NCI-H2081 treated with DMSO at 0.1 percent for 48 hours (cell line): ENCODE measurements around the gene GPC4.
"Not testable (repeated sequence)": the region's sequence is repeated elsewhere in the genome, so short reads cannot be mapped to it uniquely, and the experiment has no call there.

ENCODE experiments used
- DNase-seq: peaks from one replicate; lab custom pipeline; 2025; lab: John Stamatoyannopoulos, UW

GPC4 gene

DNA sequence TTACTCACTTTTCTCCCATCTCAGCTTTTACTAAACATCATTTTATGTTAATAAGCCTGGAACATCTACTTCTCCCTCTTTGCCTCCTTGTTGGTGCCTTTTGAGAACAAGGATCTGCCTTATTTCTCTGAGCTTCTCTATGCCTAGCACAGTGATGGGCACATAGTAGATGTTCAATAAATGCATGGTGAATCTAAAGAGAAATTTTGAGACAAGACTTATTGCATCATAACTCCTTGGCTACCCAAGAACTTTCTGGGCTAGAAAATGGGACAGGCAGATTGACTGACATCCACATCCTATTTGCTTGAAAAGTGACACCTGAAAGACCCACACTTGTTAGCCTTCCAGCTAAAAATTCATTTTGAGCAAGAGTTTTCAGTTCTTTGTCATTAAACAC is 109.9 kb downstream of the GPC4 start:
- no peak for DNase-seq

- DNase-seq = no peak
These were observed 112.4 kb downstream of the GPC4 start for GRCh38 chrX:133302775-133303445.

- DNase-seq = no peak
These were observed 114.7 kb downstream of the GPC4 start for GRCh38 chrX:133300591-133300990.

- no peak for DNase-seq
These were observed 118.0 kb downstream of the GPC4 start for GRCh38 chrX:133297284-133297683.

DNA sequence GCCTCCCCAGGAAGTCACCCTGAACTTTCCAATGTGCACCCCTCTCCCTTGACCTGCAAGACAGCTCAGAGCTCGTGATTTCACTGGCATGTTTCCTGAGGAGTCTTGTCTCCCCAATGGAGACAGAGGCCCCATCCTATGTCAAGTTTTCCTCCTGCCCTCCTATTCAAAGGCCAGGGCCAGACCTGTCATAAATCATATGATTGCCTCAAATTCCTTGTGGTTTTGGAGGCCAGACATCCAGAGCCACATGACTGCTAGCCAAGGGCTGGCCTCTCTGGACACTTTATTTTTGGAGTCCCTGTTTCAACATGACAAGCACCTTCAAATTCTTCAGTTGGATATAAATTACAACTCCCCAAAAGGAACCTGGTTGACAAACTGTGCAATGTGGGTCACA is 121.2 kb downstream of the GPC4 start:
- no peak for DNase-seq

GRCh38 chrX:133290076-133290475 is 125.2 kb downstream of the GPC4 start:
- no peak for DNase-seq

DNA sequence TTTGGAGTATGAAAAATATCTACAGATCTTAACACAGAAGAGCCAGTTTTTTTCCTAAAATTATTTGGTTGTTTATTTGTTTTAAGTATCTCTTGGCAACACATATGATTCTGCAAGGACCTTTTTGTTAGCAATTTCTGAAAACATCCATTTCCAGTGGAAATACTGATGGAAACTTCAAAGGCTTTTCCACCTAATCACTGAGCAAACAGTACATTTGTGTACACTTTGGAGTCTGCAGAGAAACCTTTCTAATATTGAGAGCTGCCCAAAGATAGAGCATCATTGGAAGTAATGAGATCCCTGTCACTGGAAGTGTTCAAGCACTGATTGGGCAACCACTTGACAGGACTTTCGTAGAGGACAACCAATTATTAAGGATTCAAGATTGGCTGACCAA is 127.4 kb downstream of the GPC4 start:
- no peak for DNase-seq

GRCh38 chrX:133285341-133285740 is 129.9 kb downstream of the GPC4 start:
- no peak for DNase-seq

DNA sequence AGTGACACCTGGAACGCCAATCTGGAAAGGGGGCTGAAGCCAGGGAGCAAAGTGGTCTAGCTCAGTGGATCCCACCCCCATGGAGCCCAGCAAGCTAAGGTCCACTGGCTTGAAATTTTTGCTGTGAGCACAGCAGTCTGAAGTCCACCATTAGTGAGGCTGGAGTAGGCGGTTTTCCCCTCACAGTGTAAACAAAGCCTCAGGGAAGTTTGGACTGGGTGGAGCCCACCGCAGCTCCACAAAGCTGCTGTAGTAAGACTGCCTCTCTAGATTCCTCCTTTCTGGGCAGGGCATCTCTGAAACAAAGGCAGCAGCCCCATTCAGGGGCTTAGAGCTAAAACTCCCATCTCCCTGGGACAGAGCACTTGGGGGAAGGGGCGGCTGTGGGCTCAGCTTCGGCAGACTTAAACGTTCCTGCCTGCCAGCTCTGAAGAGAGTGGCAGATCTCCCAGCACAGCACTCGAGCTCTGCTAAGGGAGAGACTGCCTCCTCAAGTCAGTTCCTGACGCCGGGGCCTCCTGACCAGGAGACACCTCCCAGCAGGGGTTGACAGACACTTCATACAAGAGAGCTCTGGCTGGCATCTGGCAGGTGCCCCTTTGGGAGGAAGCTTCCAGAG is 136.1 kb downstream of the GPC4 start:
- not testable (repeated sequence) for DNase-seq

DNA sequence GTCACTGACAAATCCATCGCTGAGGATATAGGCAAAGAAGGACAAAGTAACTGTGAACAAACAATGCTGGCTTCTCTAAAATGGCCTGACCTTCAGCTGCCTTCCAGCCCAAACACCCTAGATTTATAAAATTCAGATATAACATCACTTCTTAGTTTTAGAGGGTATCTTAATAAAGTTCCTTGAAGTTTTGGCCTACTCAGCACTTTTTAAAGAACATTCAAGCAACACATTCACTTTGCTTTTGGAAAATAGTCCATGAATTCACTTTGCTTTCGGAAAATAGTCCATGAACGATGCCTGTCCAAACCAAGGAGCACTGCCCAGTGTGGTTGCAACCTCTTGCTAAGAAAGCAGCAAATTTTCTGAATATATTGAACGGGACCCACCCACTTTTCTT is 142.1 kb downstream of the GPC4 start:
- no peak for DNase-seq

- no peak for DNase-seq
These were observed 146.1 kb downstream of the GPC4 start for GRCh38 chrX:133269168-133269567.

GRCh38 chrX:133267621-133268020 is 147.7 kb downstream of the GPC4 start:
- no peak for DNase-seq

GRCh38 chrX:133265331-133265730 is 150.0 kb downstream of the GPC4 start:
- DNase-seq = no peak

DNA sequence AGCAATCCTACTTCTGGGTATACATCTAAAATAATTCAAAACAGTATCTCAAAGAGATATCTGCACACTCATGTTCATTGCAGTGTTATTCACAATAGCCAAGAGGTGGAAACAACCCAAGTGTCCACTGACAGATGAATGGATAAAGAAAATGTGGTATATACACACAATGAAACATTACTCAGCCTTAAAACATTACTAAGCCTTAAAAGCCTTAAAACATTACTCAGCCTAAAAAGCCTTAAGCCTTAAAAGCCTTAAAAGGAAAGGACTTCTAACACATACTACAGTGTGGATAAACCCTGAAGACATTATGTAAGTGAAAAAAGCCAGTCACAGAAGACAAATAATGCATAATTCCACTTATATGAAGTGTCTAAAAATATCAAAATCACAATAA is 156.8 kb downstream of the GPC4 start:
- DNase-seq = no peak

DNA sequence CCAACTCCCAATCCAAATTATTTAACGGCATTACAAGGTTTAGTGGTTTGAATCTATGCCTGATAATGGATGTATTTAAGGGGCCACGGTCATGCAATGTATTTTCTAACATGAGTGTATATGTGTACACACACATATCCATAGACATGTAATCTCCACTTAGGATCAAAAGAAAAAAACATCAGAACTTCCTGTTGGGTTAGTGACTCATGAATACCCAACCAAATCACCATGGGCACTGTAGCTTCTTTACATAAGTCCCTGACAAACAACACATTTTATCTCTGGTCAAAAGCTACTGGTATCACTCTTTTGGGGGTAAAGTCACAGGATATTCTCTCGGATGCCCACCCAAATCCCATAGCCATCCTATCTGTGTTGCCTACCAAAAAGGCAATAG is 160.6 kb downstream of the GPC4 start:
- DNase-seq = no peak

- no peak for DNase-seq
These were observed 164.1 kb downstream of the GPC4 start for GRCh38 chrX:133251204-133251603.

DNA sequence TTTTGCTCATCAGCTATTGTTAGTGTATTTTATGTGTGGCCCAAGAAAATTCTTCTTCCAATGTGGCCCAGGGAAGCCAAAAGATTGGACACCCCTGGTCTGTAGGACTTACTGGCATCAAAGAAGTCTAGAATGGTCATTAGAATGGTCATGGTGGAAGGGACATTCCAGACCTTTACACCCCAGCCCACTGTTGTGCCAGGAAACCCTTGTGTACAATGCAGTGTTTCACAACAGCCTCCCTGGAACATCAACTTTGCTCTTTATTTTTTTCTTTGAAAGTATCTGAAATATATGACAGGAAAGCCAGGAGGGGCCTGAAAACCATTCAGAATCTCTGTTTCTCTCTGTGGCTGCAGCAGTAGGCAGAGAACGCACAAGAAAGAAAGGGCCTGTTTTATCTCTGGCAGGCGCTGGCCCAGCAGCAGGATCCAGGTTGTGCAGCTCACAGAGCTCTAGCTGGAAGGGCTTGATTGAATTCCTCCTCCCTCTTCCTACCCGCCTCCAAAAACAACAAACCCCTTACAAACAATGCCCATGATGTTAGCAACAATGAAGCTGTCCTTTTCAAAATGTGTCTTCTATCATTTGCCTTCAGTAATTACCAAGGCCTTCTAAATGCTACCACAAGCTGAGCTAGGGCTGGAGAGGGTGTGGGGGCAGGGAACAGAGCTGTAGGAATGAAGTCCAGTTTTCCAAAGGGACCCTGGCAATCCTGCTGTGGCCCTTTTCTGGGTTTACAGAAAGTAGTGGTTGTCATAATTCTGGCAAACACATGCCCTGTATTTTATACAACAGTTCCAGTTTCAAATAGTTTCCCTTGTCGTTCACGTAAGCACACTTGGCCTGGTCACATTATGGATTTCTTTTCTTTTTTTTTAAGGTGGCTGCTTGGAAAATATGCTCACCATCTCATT is 164.8 kb downstream of the GPC4 start:
- no peak for DNase-seq
